OCI-LY3 (cell line): Measurements from ENCODE around the gene WWTR1.

Source experiments
- H2AFZ ChIP-seq: fragments of 200-600, 300-600 bp; shearing (Covaris generic); 2 replicates; pipeline ENCODE4 v1.6.0; 2014; ENCODE audit warnings: antibody characterized with exemption, low read depth, low read length
- H3K27ac ChIP-seq: fragments of 200-600, 300-600 bp; sonication (generic); 2 replicates; pipeline ENCODE4 v1.5.1; 2014; ENCODE audit warnings: mild to moderate bottlenecking, low read length, moderate library complexity, mixed read lengths
- H3K27me3 ChIP-seq: fragments of 200-600, 300-600 bp; sonication (generic); 2 replicates; pipeline ENCODE4 v1.6.1; 2014; ENCODE audit warnings: low read depth, low read length, mixed read lengths
- H3K36me3 ChIP-seq: fragments of 200-600, 300-600 bp; sonication (generic); replicated peaks from 2 replicates; pipeline ENCODE3; 2014; ENCODE audit warnings: low read depth, low read length, mixed read lengths
- H3K4me1 ChIP-seq: fragments of 300-600, 200-600 bp; sonication (generic); 2 replicates; pipeline ENCODE4 v1.6.1; 2014; ENCODE audit warnings: low read length, mixed read lengths
- H3K4me2 ChIP-seq: fragments of 200-600, 300-600 bp; sonication (generic); 2 replicates; pipeline ENCODE4 v1.6.1; 2014; ENCODE audit warnings: low read length, mixed read lengths
- H3K4me3 ChIP-seq: fragments of 300-600, 200-600 bp; sonication (generic); 2 replicates; pipeline ENCODE4 v1.5.1; 2014; ENCODE audit warnings: antibody characterized with exemption, mild to moderate bottlenecking, low read length, moderate library complexity
- H3K79me2 ChIP-seq: fragments of 300-600, 200-600 bp; shearing (Covaris generic); 2 replicates; pipeline ENCODE4 v1.6.1; 2014; ENCODE audit warnings: mild to moderate bottlenecking, low read length, mixed read lengths
- H3K9ac ChIP-seq: fragments of 300-600, 200-600 bp; shearing (Covaris generic); 2 replicates; pipeline ENCODE4 v1.6.0; 2014; ENCODE audit warnings: mild to moderate bottlenecking, low read length, moderate library complexity
- H3K9me3 ChIP-seq: fragments of 200-600, 300-600 bp; shearing (Covaris generic); 2 replicates; pipeline ENCODE4 v1.6.1; 2014; ENCODE audit warnings: low read length, mixed read lengths; ENCODE audit not compliant: insufficient read depth
- H4K20me1 ChIP-seq: fragments of 200-600, 300-600 bp; sonication (generic); 2 replicates; pipeline ENCODE4 v1.6.1; 2016; ENCODE audit warnings: low read length, mixed read lengths; ENCODE audit not compliant: insufficient read depth
- CTCF ChIP-seq: fragments of 200-600, 300-600 bp; sonication (generic); IDR thresholded peaks from 2 replicates; pipeline ENCODE4 v1.5.1; 2014; ENCODE audit warnings: antibody characterized with exemption, low read length, low read depth
- EZH2phosphoT487 ChIP-seq: fragments of 200-600 bp; shearing (Covaris generic); IDR thresholded peaks from 2 replicates; pipeline ENCODE4 v1.6.1; 2018; ENCODE audit warnings: antibody characterized with exemption, mixed run types, low read depth

The WWTR1 gene

GRCh38 chr3:149547954-149548668, 109.7 kb downstream of the WWTR1 start:
- Histone ChIP-seq H3K4me3 (no peak overlapping the region), H3K4me1 (no peaks in the 10 kb centered on the region), H3K27ac (no peak overlapping the region)

GRCh38 chr3:149547413-149547812, 110.4 kb downstream of the WWTR1 start:
- TF ChIP-seq EZH2phosphoT487, result no peak
- TF ChIP-seq CTCF, result no peak
- H3K4me2 ChIP-seq, result no peak overlapping the region
- H3K4me1 ChIP-seq, result no peaks in the 10 kb centered on the region
- H3K27ac ChIP-seq, result no peak overlapping the region
- H3K9me3 ChIP-seq, result no peaks in the 10 kb centered on the region
- H4K20me1 ChIP-seq, result no peaks in the 10 kb centered on the region
- H3K36me3 ChIP-seq, result no peaks in the 10 kb centered on the region
- no peak overlapping the region for H3K4me3 ChIP-seq
- peaks cover 8% of the 10 kb centered on the region; the same call in 1 of the 2 replicates for H3K27me3 ChIP-seq
- H2AFZ ChIP-seq, result no peak overlapping the region
- H3K9ac ChIP-seq, result no peak overlapping the region
- no peaks in the 10 kb centered on the region for H3K79me2 ChIP-seq

More at GRCh38 chr3:149547954-149548668, 109.7 kb downstream of the WWTR1 start:
- no peak overlapping the region for H3K4me2 ChIP-seq
- no peak for TF ChIP-seq CTCF
- no peak for TF ChIP-seq EZH2phosphoT487
- H3K9me3 ChIP-seq, result no peaks in the 10 kb centered on the region
- no peaks in the 10 kb centered on the region for H4K20me1 ChIP-seq
- no peaks in the 10 kb centered on the region for H3K36me3 ChIP-seq
- peaks cover 8% of the 10 kb centered on the region; the same call in 1 of the 2 replicates for H3K27me3 ChIP-seq
- H2AFZ ChIP-seq, result no peak overlapping the region
- no peaks in the 10 kb centered on the region for H3K79me2 ChIP-seq
- no peak overlapping the region for H3K9ac ChIP-seq

GRCh38 chr3:149545049-149545448, 112.8 kb downstream of the WWTR1 start:
- H3K9ac ChIP-seq, result no peak overlapping the region
- TF ChIP-seq EZH2phosphoT487, result no peak
- TF ChIP-seq CTCF, result no peak
- H2AFZ ChIP-seq, result no peak overlapping the region
- no peak overlapping the region for H3K4me3 ChIP-seq
- H3K9me3 ChIP-seq, result no peaks in the 10 kb centered on the region
- H3K27me3 ChIP-seq, result no peaks in the 10 kb centered on the region
- H3K4me2 ChIP-seq, result no peak overlapping the region
- H3K4me1 ChIP-seq, result no peaks in the 10 kb centered on the region
- no peaks in the 10 kb centered on the region for H4K20me1 ChIP-seq
- no peaks in the 10 kb centered on the region for H3K79me2 ChIP-seq
- H3K36me3 ChIP-seq, result no peaks in the 10 kb centered on the region
- no peak overlapping the region for H3K27ac ChIP-seq

GRCh38 chr3:149542375-149543312, 115.2 kb downstream of the WWTR1 start:
- Histone ChIP-seq H3K9me3 (no peaks in the 10 kb centered on the region), H3K9ac (no peak overlapping the region), H3K4me3 (no peak overlapping the region), H2AFZ (no peak overlapping the region), H3K4me1 (no peaks in the 10 kb centered on the region), H3K79me2 (no peaks in the 10 kb centered on the region), H3K27me3 (no peaks in the 10 kb centered on the region), H3K27ac (no peak overlapping the region), H4K20me1 (no peaks in the 10 kb centered on the region), H3K4me2 (no peak overlapping the region), H3K36me3 (no peaks in the 10 kb centered on the region)
- TF ChIP-seq EZH2phosphoT487 (no peak), CTCF (no peak)
